ENCODE results near the gene MNDA.

MNDA gene

GRCh38 chr1:158830904-158831507 lies at the start of gene MNDA:
Gene MNDA, plus strand, starts transcription at chr1:158831351. Its CDS starts 10,803 bp downstream, at chr1:158842154.
- Histone ChIP-seq H3K9ac (ENCODE audit: low read depth, low read length) (no peak within 1 kb of the TSS), H3K36me3 (ENCODE audit: insufficient read depth, low read length) (no peaks in the 10 kb centered on the region)

GRCh38 chr1:158793604-158794003 lies 37.5 kb upstream of the MNDA start:
- Histone ChIP-seq H3K9me3 (ENCODE audit: control insufficient read depth, insufficient read depth, low read length) (no peaks in the 10 kb centered on the region), H3K4me1 (ENCODE audit: insufficient read depth, low read length) (no peaks in the 10 kb centered on the region), H3K36me3 (ENCODE audit: insufficient read depth, low read length) (no peaks in the 10 kb centered on the region), H3K9ac (ENCODE audit: low read depth, low read length) (no peak overlapping the region)

More at GRCh38 chr1:158830904-158831507, at the start of gene MNDA:
- Histone ChIP-seq H3K9me3 (ENCODE audit: control insufficient read depth, insufficient read depth, low read length) (no peaks in the 10 kb centered on the region), H3K4me1 (ENCODE audit: insufficient read depth, low read length) (no peaks in the 10 kb centered on the region)

- Histone ChIP-seq H3K9ac (ENCODE audit: low read depth, low read length) (no peak overlapping the region), H3K36me3 (ENCODE audit: insufficient read depth, low read length) (no peaks in the 10 kb centered on the region), H3K9me3 (ENCODE audit: control insufficient read depth, insufficient read depth, low read length) (no peaks in the 10 kb centered on the region), H3K4me1 (ENCODE audit: insufficient read depth, low read length) (no peaks in the 10 kb centered on the region)
These were observed 36.9 kb upstream of the MNDA start for GRCh38 chr1:158794247-158794646.

GRCh38 chr1:158798531-158798930 lies 32.6 kb upstream of the MNDA start:
- H3K36me3 ChIP-seq (ENCODE audit: insufficient read depth, low read length) = no peaks in the 10 kb centered on the region
- H3K4me1 ChIP-seq (ENCODE audit: insufficient read depth, low read length) = no peaks in the 10 kb centered on the region
- no peak overlapping the region for H3K9ac ChIP-seq (ENCODE audit: low read depth, low read length)
- no peaks in the 10 kb centered on the region for H3K9me3 ChIP-seq (ENCODE audit: control insufficient read depth, insufficient read depth, low read length)

GRCh38 chr1:158799689-158800088 lies 31.5 kb upstream of the MNDA start:
- no peaks in the 10 kb centered on the region for H3K4me1 ChIP-seq (ENCODE audit: insufficient read depth, low read length)
- H3K9ac ChIP-seq (ENCODE audit: low read depth, low read length) = no peak overlapping the region
- no peaks in the 10 kb centered on the region for H3K9me3 ChIP-seq (ENCODE audit: control insufficient read depth, insufficient read depth, low read length)
- H3K36me3 ChIP-seq (ENCODE audit: insufficient read depth, low read length) = no peaks in the 10 kb centered on the region

GRCh38 chr1:158800526-158800925 lies 30.6 kb upstream of the MNDA start:
- H3K36me3 ChIP-seq (ENCODE audit: insufficient read depth, low read length) = no peaks in the 10 kb centered on the region
- H3K9me3 ChIP-seq (ENCODE audit: control insufficient read depth, insufficient read depth, low read length) = no peaks in the 10 kb centered on the region
- H3K9ac ChIP-seq (ENCODE audit: low read depth, low read length) = no peak overlapping the region
- no peaks in the 10 kb centered on the region for H3K4me1 ChIP-seq (ENCODE audit: insufficient read depth, low read length)

GRCh38 chr1:158801396-158801795 lies 29.8 kb upstream of the MNDA start:
- no peaks in the 10 kb centered on the region for H3K9me3 ChIP-seq (ENCODE audit: control insufficient read depth, insufficient read depth, low read length)
- H3K36me3 ChIP-seq (ENCODE audit: insufficient read depth, low read length) = no peaks in the 10 kb centered on the region
- no peak overlapping the region for H3K9ac ChIP-seq (ENCODE audit: low read depth, low read length)
- H3K4me1 ChIP-seq (ENCODE audit: insufficient read depth, low read length) = no peaks in the 10 kb centered on the region

GRCh38 chr1:158803678-158804077 lies 27.5 kb upstream of the MNDA start:
- Histone ChIP-seq H3K4me1 (ENCODE audit: insufficient read depth, low read length) (no peaks in the 10 kb centered on the region), H3K9me3 (ENCODE audit: control insufficient read depth, insufficient read depth, low read length) (no peaks in the 10 kb centered on the region), H3K9ac (ENCODE audit: low read depth, low read length) (no peak overlapping the region)

GRCh38 chr1:158806916-158807536 lies 24.1 kb upstream of the MNDA start:
- no peak overlapping the region for H3K9ac ChIP-seq (ENCODE audit: low read depth, low read length)
- H3K4me1 ChIP-seq (ENCODE audit: insufficient read depth, low read length) = no peaks in the 10 kb centered on the region
- no peaks in the 10 kb centered on the region for H3K36me3 ChIP-seq (ENCODE audit: insufficient read depth, low read length)
- H3K9me3 ChIP-seq (ENCODE audit: control insufficient read depth, insufficient read depth, low read length) = no peaks in the 10 kb centered on the region

More at GRCh38 chr1:158803678-158804077, 27.5 kb upstream of the MNDA start:
- no peaks in the 10 kb centered on the region for H3K36me3 ChIP-seq (ENCODE audit: insufficient read depth, low read length)

- Histone ChIP-seq H3K4me1 (ENCODE audit: insufficient read depth, low read length) (no peaks in the 10 kb centered on the region), H3K9ac (ENCODE audit: low read depth, low read length) (no peak overlapping the region), H3K9me3 (ENCODE audit: control insufficient read depth, insufficient read depth, low read length) (no peaks in the 10 kb centered on the region), H3K36me3 (ENCODE audit: insufficient read depth, low read length) (no peaks in the 10 kb centered on the region)
These were observed 21.9 kb upstream of the MNDA start for GRCh38 chr1:158809256-158809655.

- Histone ChIP-seq H3K9me3 (ENCODE audit: control insufficient read depth, insufficient read depth, low read length) (no peaks in the 10 kb centered on the region), H3K9ac (ENCODE audit: low read depth, low read length) (no peak overlapping the region), H3K36me3 (ENCODE audit: insufficient read depth, low read length) (no peaks in the 10 kb centered on the region), H3K4me1 (ENCODE audit: insufficient read depth, low read length) (no peaks in the 10 kb centered on the region)
These were observed 21.3 kb upstream of the MNDA start for GRCh38 chr1:158809862-158810261.

GRCh38 chr1:158810311-158810710 lies 20.8 kb upstream of the MNDA start:
- H3K4me1 ChIP-seq (ENCODE audit: insufficient read depth, low read length) = no peaks in the 10 kb centered on the region
- H3K9me3 ChIP-seq (ENCODE audit: control insufficient read depth, insufficient read depth, low read length) = no peaks in the 10 kb centered on the region

GRCh38 chr1:158812336-158812735 lies 18.8 kb upstream of the MNDA start:
- Histone ChIP-seq H3K36me3 (ENCODE audit: insufficient read depth, low read length) (no peaks in the 10 kb centered on the region), H3K9me3 (ENCODE audit: control insufficient read depth, insufficient read depth, low read length) (no peaks in the 10 kb centered on the region), H3K4me1 (ENCODE audit: insufficient read depth, low read length) (no peaks in the 10 kb centered on the region), H3K9ac (ENCODE audit: low read depth, low read length) (no peak overlapping the region)

More at GRCh38 chr1:158810311-158810710, 20.8 kb upstream of the MNDA start:
- no peaks in the 10 kb centered on the region for H3K36me3 ChIP-seq (ENCODE audit: insufficient read depth, low read length)
- H3K9ac ChIP-seq (ENCODE audit: low read depth, low read length) = no peak overlapping the region

GRCh38 chr1:158813164-158813563 lies 18.0 kb upstream of the MNDA start:
- Histone ChIP-seq H3K9me3 (ENCODE audit: control insufficient read depth, insufficient read depth, low read length) (no peaks in the 10 kb centered on the region), H3K9ac (ENCODE audit: low read depth, low read length) (no peak overlapping the region), H3K4me1 (ENCODE audit: insufficient read depth, low read length) (no peaks in the 10 kb centered on the region), H3K36me3 (ENCODE audit: insufficient read depth, low read length) (no peaks in the 10 kb centered on the region)

- H3K4me1 ChIP-seq (ENCODE audit: insufficient read depth, low read length) = no peaks in the 10 kb centered on the region
- H3K36me3 ChIP-seq (ENCODE audit: insufficient read depth, low read length) = no peaks in the 10 kb centered on the region
- no peak overlapping the region for H3K9ac ChIP-seq (ENCODE audit: low read depth, low read length)
- no peaks in the 10 kb centered on the region for H3K9me3 ChIP-seq (ENCODE audit: control insufficient read depth, insufficient read depth, low read length)
These were observed 16.2 kb upstream of the MNDA start for GRCh38 chr1:158814970-158815369.
